ENCODE measurements around the gene SETD2. TPM values are rescaled to one million over a fixed set of nuclear protein-coding genes. Genes with fewer than 3 reads are reported as not detected.

The SETD2 gene
- total RNA-seq, 2 experiments from 2014 or later, result 87.3 to 87.4 TPM

DNA sequence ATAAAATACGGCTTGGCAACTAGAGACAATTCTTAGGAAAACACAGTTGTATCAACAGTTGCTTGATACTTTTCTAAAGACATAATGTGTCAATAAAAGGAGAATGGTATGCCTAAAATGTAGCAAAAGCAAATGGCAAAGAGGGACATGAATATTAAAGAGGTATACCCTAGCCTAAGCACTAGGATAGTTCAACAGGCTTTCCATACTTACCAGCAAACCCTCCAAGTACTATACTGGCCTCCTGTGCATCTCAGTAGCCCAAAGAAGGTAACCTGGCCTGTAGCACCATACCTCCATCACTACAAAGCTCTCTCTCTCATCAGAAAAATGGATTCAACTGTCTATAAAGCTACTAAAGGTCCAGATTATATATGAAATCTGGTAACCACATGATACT, 7.5 kb downstream of the SETD2 start:
- no peaks in the 10 kb centered on the region for H3K27me3 Mint-ChIP-seq
- peak overlapping the region; percentile 0 for H3K4me3 Mint-ChIP-seq
- POLR2A ChIA-PET, result no interaction called here
- Histone ChIP-seq H3K9me3 (ENCODE audit: control insufficient read depth in 1 of 2, insufficient read depth in 1 of 2, low read length in 2 of 2) (no peaks in the 10 kb centered on the region), H3K4me1 (ENCODE audit: insufficient read depth, low read length) (peaks cover 57% of the 10 kb centered on the region), H3K27me3 (ENCODE audit: control insufficient read depth in 1 of 2, insufficient read depth in 2 of 2, low read length in 2 of 2) (no peaks in the 10 kb centered on the region), H3K36me3 (ENCODE audit: insufficient read depth, low read length) (no peaks in the 10 kb centered on the region), H3K27ac (ENCODE audit: low read depth in 1 of 2, low read length in 2 of 2) (no peak overlapping the region), H3K4me3 (ENCODE audit: low read length) (no peak overlapping the region)
- H3K9me3 Mint-ChIP-seq, result no peaks in the 10 kb centered on the region
- ATAC-seq (ENCODE audit: poor library complexity) (no peak), DNase-seq (no peak)
- CTCF ChIA-PET, result no interaction called here
- TF ChIP-seq, protein P1, sequence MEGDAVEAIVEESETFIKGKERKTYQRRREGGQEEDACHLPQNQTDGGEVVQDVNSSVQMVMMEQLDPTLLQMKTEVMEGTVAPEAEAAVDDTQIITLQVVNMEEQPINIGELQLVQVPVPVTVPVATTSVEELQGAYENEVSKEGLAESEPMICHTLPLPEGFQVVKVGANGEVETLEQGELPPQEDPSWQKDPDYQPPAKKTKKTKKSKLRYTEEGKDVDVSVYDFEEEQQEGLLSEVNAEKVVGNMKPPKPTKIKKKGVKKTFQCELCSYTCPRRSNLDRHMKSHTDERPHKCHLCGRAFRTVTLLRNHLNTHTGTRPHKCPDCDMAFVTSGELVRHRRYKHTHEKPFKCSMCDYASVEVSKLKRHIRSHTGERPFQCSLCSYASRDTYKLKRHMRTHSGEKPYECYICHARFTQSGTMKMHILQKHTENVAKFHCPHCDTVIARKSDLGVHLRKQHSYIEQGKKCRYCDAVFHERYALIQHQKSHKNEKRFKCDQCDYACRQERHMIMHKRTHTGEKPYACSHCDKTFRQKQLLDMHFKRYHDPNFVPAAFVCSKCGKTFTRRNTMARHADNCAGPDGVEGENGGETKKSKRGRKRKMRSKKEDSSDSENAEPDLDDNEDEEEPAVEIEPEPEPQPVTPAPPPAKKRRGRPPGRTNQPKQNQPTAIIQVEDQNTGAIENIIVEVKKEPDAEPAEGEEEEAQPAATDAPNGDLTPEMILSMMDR (IDR thresholded peaks at IDR 0.05), result no peak
- peaks cover 27% of the 10 kb centered on the region for H3K36me3 Mint-ChIP-seq (ENCODE audit: low read depth)
- peaks cover 92% of the 10 kb centered on the region for H3K4me1 Mint-ChIP-seq (ENCODE audit: low read depth)
- intact Hi-C loops (cut with DNase I, micrococcal nuclease), result no loop called here
- no peak overlapping the region for H3K27ac Mint-ChIP-seq

DNA sequence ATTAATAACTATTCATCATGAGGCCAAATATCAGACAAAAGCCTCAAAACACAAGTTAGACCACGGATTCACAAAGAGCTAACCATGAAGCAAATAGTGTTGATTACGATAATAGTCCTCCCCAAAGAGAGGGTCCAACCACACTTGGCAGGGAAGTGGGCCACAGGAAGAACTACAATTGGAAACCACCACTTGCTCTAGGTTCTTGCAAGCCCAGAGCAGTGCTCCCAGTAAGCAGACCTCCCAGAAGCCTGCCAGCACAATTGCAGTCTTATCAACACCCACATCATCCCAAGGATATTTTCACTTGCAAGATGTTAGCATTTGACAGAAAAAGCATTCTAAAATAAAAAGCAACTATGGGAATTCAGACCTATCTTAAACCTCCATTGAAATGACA, 11.3 kb downstream of the SETD2 start:
- Mint-ChIP-seq H3K4me3 (no peak overlapping the region), H3K27ac (peak overlapping the region; percentile 68), H3K9me3 (no peaks in the 10 kb centered on the region), H3K4me1 (ENCODE audit: low read depth) (peaks cover 76% of the 10 kb centered on the region), H3K36me3 (ENCODE audit: low read depth) (peaks cover 19% of the 10 kb centered on the region), H3K27me3 (no peaks in the 10 kb centered on the region)
- H3K27ac ChIP-seq (ENCODE audit: low read depth in 1 of 2, low read length in 2 of 2), result no peak overlapping the region
- CTCF ChIA-PET, result no interaction called here
- DNase-seq (no peak), ATAC-seq (ENCODE audit: poor library complexity) (no peak)
- intact Hi-C loops (cut with DNase I, micrococcal nuclease), result no loop called here
- H3K9me3 ChIP-seq (ENCODE audit: control insufficient read depth in 1 of 2, insufficient read depth in 1 of 2, low read length in 2 of 2), result no peaks in the 10 kb centered on the region
- H3K4me1 ChIP-seq (ENCODE audit: insufficient read depth, low read length), result peaks cover 42% of the 10 kb centered on the region
- H3K36me3 ChIP-seq (ENCODE audit: insufficient read depth, low read length), result no peaks in the 10 kb centered on the region
- no peaks in the 10 kb centered on the region for H3K27me3 ChIP-seq (ENCODE audit: control insufficient read depth in 1 of 2, insufficient read depth in 2 of 2, low read length in 2 of 2)
- TF ChIP-seq, protein P1 (IDR thresholded peaks at IDR 0.05), result no peak
- no peak overlapping the region for H3K4me3 ChIP-seq (ENCODE audit: low read length)
- POLR2A ChIA-PET, result interaction anchor here (0.9 to 3.2 kb wide), 3 partner anchors 9 to 14 kb away, joined by 3 to 20 read pairs (median 3); partner anchors contain the start of gene SETD2

DNA sequence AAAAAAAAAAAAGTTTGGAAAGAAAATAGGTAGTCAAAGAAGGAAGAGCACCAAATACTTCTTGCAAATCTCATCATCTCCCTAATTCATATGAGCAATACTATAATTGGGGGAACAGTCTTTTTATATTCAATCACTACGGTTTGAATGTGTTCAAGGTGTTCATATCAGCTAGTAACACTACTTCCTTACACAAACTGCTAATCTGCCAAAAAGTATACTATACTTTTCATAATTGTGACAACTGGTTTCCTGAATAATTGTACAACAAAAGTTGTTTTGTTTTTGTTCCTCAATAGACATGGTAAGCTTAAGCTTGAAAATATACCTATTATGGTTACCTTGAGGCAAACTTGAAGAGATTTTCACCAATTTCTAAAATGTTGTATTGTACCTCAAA, 12.1 kb downstream of the SETD2 start:
- POLR2A ChIA-PET, result interaction anchor here (0.9 to 3.2 kb wide), 2 partner anchors 10 to 12 kb away, joined by 3 to 20 read pairs; partner anchors contain the start of gene SETD2
- CTCF ChIA-PET, result no interaction called here
- H3K4me1 Mint-ChIP-seq (ENCODE audit: low read depth), result peaks cover 69% of the 10 kb centered on the region
- Histone ChIP-seq H3K9me3 (ENCODE audit: control insufficient read depth in 1 of 2, insufficient read depth in 1 of 2, low read length in 2 of 2) (no peaks in the 10 kb centered on the region), H3K36me3 (ENCODE audit: insufficient read depth, low read length) (no peaks in the 10 kb centered on the region), H3K4me3 (ENCODE audit: low read length) (no peak overlapping the region), H3K4me1 (ENCODE audit: insufficient read depth, low read length) (peaks cover 39% of the 10 kb centered on the region), H3K27ac (ENCODE audit: low read depth in 1 of 2, low read length in 2 of 2) (no peak overlapping the region), H3K27me3 (ENCODE audit: control insufficient read depth in 1 of 2, insufficient read depth in 2 of 2, low read length in 2 of 2) (no peaks in the 10 kb centered on the region)
- intact Hi-C loops (cut with DNase I, micrococcal nuclease), result no loop called here
- no peak for ATAC-seq (ENCODE audit: poor library complexity)
- TF ChIP-seq, protein P1 (IDR thresholded peaks at IDR 0.05), result no peak
- no peaks in the 10 kb centered on the region for H3K9me3 Mint-ChIP-seq
- H3K36me3 Mint-ChIP-seq (ENCODE audit: low read depth), result peaks cover 19% of the 10 kb centered on the region
- no peak for DNase-seq
- peak overlapping the region; percentile 68 for H3K27ac Mint-ChIP-seq
- no peaks in the 10 kb centered on the region for H3K27me3 Mint-ChIP-seq
- peak overlapping the region; percentile 20 for H3K4me3 Mint-ChIP-seq

Measured in CD4-positive, alpha-beta T cell (primary cell).